OCI-LY1 (cell line): Measurements from ENCODE around the gene LDLRAD4.

Experiments
- H2AFZ ChIP-seq: fragments of 200-600 bp; sonication (generic), shearing (Covaris generic); 2 replicates; pipeline ENCODE4 v1.6.0; 2014; ENCODE audit warnings: antibody characterized with exemption, mild to moderate bottlenecking, low read length
- H3F3A ChIP-seq: fragments of 200-600 bp; sonication (generic), shearing (Covaris generic); 2 replicates; pipeline ENCODE4 v1.6.0; 2014; ENCODE audit warnings: mild to moderate bottlenecking, antibody characterized with exemption, low read length, moderate library complexity; ENCODE audit not compliant: insufficient read depth
- H3K27ac ChIP-seq: fragments of 200-600 bp; sonication (generic); 2 replicates; pipeline ENCODE4 v1.5.1; 2014; ENCODE audit warnings: low read length, mixed run types, mild to moderate bottlenecking, low read depth; ENCODE audit not compliant: poor library complexity, severe bottlenecking
- H3K27me3 ChIP-seq: fragments of 200-600 bp; sonication (generic); 2 replicates; pipeline ENCODE4 v1.6.0; 2014; ENCODE audit warnings: antibody characterized with exemption, mild to moderate bottlenecking, low read length, moderate library complexity; ENCODE audit not compliant: insufficient read depth
- H3K36me3 ChIP-seq: fragments of 200-600 bp; sonication (generic); 2 replicates; pipeline ENCODE4 v1.6.1; 2014; ENCODE audit warnings: mild to moderate bottlenecking, antibody characterized with exemption, low read length, moderate library complexity, mixed read lengths; ENCODE audit not compliant: insufficient read depth
- H3K4me1 ChIP-seq: fragments of 200-600 bp; sonication (generic); 2 replicates; pipeline ENCODE4 v1.5.1; 2014; ENCODE audit warnings: mild to moderate bottlenecking, low read length, moderate library complexity; ENCODE audit not compliant: insufficient read depth, severe bottlenecking
- H3K4me2 ChIP-seq: fragments of 200-600 bp; sonication (generic), shearing (Covaris generic); 2 replicates; pipeline ENCODE4 v1.6.1; 2014; ENCODE audit warnings: low read length
- H3K4me3 ChIP-seq: fragments of 200-600 bp; sonication (generic); 2 replicates; pipeline ENCODE4 v1.5.1; 2014; ENCODE audit warnings: low read length, low read depth, mild to moderate bottlenecking, mixed read lengths; ENCODE audit not compliant: poor library complexity, severe bottlenecking
- H3K79me2 ChIP-seq: fragments of 200-600 bp; shearing (Covaris generic); 2 replicates; pipeline ENCODE4 v1.6.1; 2016; ENCODE audit warnings: mixed run types, low read length, mixed read lengths; ENCODE audit not compliant: insufficient read depth
- H3K9ac ChIP-seq: fragments of 200-600 bp; sonication (generic), shearing (Covaris generic); 2 replicates; pipeline ENCODE4 v1.6.1; 2014; ENCODE audit warnings: mild to moderate bottlenecking, low read length, mixed read lengths
- H3K9me2 ChIP-seq: fragments of 200-600 bp; sonication (generic), shearing (Covaris generic); 2 replicates; pipeline ENCODE4 v1.6.1; 2014; ENCODE audit warnings: low read depth, mild to moderate bottlenecking, low read length, mixed read lengths
- H3K9me3 ChIP-seq: fragments of 200-600 bp; shearing (Covaris generic); 2 replicates; pipeline ENCODE4 v1.6.1; 2014; ENCODE audit warnings: low read length, mixed read lengths
- H4K20me1 ChIP-seq: fragments of 200-600 bp; sonication (generic), shearing (Covaris generic); 2 replicates; pipeline ENCODE4 v1.6.0; 2016; ENCODE audit warnings: mild to moderate bottlenecking, low read length; ENCODE audit not compliant: insufficient read depth
- CTCF ChIP-seq: fragments of 200-600 bp; sonication (generic), shearing (Covaris generic); IDR thresholded peaks from 2 replicates; pipeline ENCODE4 v1.5.1; 2017; ENCODE audit warnings: mild to moderate bottlenecking, antibody characterized with exemption, low read length, moderate library complexity, mixed read lengths
- EZH2 ChIP-seq: fragments of 200-600 bp; sonication (generic), shearing (Covaris generic); IDR thresholded peaks from 2 replicates; pipeline ENCODE4 v1.8.0; 2017; ENCODE audit warnings: borderline replicate concordance, mixed run types, mild to moderate bottlenecking, antibody characterized with exemption, low read length, moderate library complexity, mixed read lengths

Gene LDLRAD4

DNA sequence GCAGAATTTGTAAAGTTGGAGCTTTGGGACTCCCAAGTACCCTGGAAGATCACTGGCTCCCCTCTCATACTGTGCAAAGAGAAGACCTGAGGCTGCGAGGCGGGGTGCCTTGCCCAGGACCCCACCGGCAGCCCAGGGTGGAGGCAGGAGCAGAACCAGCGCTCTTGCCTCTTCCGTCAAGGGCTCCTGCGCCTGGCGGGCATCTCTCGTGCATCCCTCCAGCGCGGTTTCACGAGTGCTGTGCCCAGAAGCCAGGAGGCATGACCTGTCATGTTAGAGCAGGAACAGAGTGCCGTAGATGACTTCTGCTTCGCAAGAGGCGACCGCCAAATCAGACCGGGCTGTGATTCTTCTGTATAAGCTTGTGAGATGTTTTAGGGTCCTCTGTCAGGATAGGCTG, 77.3 kb downstream of the LDLRAD4 start:
- Histone ChIP-seq H3K9me2 (no peaks in the 10 kb centered on the region), H3K27ac (no peak overlapping the region), H3K27me3 (0 out of 2 replicates have a peak, but pooled peaks cover 12% of the 10 kb centered on the region), H3K36me3 (no peaks in the 10 kb centered on the region), H2AFZ (no peak overlapping the region), H3K9ac (no peak overlapping the region), H3K4me3 (no peak overlapping the region), H3F3A (no peaks in the 10 kb centered on the region), H3K79me2 (no peaks in the 10 kb centered on the region), H4K20me1 (no peaks in the 10 kb centered on the region), H3K4me1 (no peaks in the 10 kb centered on the region), H3K9me3 (no peaks in the 10 kb centered on the region), H3K4me2 (no peak overlapping the region)
- TF ChIP-seq CTCF = no peak
- TF ChIP-seq EZH2 = no peak

GRCh38 chr18:13296867-13297574, 78.5 kb downstream of the LDLRAD4 start:
- Histone ChIP-seq H3K4me1 (no peaks in the 10 kb centered on the region), H3K27me3 (peaks cover 14% of the 10 kb centered on the region; the same call in 1 of the 2 replicates), H4K20me1 (no peaks in the 10 kb centered on the region), H3K9me3 (no peaks in the 10 kb centered on the region), H3K9ac (no peak overlapping the region), H3K9me2 (no peaks in the 10 kb centered on the region), H3K4me3 (no peak overlapping the region), H3K79me2 (no peaks in the 10 kb centered on the region), H3K27ac (no peak overlapping the region), H2AFZ (no peak overlapping the region), H3F3A (no peaks in the 10 kb centered on the region), H3K36me3 (no peaks in the 10 kb centered on the region), H3K4me2 (no peak overlapping the region)
- TF ChIP-seq CTCF (no peak), EZH2 (no peak)

DNA sequence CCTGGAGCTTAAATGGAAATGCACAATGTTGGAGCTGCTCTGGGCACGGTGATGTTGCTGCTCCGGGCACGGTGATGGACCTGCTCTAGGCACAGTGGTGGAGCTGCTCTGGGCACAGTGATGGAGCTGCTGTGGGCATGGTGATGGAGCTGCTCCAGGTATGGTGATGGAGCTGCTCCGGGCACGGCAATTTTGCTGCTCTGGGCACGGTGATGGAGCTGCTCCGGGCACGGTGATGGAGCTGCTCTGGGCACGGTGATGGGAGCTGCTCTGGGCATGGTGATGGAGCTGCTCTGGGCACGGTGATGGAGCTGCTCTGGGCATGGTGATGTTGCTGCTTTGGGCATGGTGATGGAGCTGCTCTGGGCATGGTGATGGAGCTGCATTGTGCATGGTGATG, 79.7 kb downstream of the LDLRAD4 start:
- Histone ChIP-seq H3K36me3 (no peaks in the 10 kb centered on the region), H3K27me3 (peaks cover 22% of the 10 kb centered on the region; the same call in 1 of the 2 replicates), H3K4me1 (no peaks in the 10 kb centered on the region), H3K4me2 (no peak overlapping the region), H3K27ac (no peak overlapping the region), H3K4me3 (no peak overlapping the region), H3F3A (no peaks in the 10 kb centered on the region), H4K20me1 (no peaks in the 10 kb centered on the region), H3K9ac (no peak overlapping the region), H3K9me3 (no peaks in the 10 kb centered on the region), H3K79me2 (no peaks in the 10 kb centered on the region), H2AFZ (no peak overlapping the region), H3K9me2 (no peaks in the 10 kb centered on the region)
- TF ChIP-seq EZH2 = no peak
- TF ChIP-seq CTCF = no peak
